Fibroblast of lung (primary cell): ENCODE data around the gene SC5D.

ENCODE experiments used
- EZH2 ChIP-seq: IDR thresholded peaks from 2 replicates; pipeline ENCODE4 v1.5.1; 2012; ENCODE audit warnings: low read length, control low read depth, mild to moderate bottlenecking; ENCODE audit errors: missing control alignments
- TF ChIP-seq, protein P1 (sequence below), 2 donors: IDR thresholded peaks in 1 of 2; conservative IDR thresholded peaks in 1 of 2; 1 replicate in 1 of 2; 2 replicates in 1 of 2; pipeline ENCODE4 v1.5.1; 2011 to 2012; ENCODE audit warnings: low read length in 2 of 2, control low read depth in 1 of 2, inconsistent platforms in 1 of 2, low read depth in 1 of 2, mild to moderate bottlenecking in 1 of 2

DNA sequence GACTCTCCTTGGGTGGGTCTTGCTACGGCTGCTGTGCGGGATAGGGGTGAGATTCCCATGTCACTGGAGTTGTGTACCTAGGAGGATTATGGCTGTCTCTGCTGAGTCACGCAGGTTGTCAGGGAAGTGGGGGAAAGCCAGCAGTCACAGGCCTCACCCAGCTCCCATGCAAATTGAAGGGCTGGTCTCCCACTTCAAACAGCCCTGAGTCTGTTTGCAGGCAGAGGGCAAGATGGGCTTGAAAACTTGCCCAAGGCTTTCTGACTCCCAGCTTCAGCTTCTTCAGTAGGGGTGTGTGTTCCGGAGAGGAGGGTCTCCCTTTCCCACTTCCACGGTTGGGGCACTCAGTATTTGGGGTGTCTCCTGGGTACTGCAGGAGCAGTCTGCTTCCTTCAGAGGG is 10.9 kb upstream of the SC5D start:
- TF ChIP-seq, protein P1, sequence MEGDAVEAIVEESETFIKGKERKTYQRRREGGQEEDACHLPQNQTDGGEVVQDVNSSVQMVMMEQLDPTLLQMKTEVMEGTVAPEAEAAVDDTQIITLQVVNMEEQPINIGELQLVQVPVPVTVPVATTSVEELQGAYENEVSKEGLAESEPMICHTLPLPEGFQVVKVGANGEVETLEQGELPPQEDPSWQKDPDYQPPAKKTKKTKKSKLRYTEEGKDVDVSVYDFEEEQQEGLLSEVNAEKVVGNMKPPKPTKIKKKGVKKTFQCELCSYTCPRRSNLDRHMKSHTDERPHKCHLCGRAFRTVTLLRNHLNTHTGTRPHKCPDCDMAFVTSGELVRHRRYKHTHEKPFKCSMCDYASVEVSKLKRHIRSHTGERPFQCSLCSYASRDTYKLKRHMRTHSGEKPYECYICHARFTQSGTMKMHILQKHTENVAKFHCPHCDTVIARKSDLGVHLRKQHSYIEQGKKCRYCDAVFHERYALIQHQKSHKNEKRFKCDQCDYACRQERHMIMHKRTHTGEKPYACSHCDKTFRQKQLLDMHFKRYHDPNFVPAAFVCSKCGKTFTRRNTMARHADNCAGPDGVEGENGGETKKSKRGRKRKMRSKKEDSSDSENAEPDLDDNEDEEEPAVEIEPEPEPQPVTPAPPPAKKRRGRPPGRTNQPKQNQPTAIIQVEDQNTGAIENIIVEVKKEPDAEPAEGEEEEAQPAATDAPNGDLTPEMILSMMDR (conservative IDR thresholded peaks at IDR 0.05 in 1 of 2, IDR thresholded peaks at IDR 0.05 in 1 of 2; ENCODE audit: low read depth in 1 of 2, low read length in 2 of 2), result no peak
- TF ChIP-seq EZH2, result no peak
